ENCODE measurements around the gene PPARD.

DNA sequence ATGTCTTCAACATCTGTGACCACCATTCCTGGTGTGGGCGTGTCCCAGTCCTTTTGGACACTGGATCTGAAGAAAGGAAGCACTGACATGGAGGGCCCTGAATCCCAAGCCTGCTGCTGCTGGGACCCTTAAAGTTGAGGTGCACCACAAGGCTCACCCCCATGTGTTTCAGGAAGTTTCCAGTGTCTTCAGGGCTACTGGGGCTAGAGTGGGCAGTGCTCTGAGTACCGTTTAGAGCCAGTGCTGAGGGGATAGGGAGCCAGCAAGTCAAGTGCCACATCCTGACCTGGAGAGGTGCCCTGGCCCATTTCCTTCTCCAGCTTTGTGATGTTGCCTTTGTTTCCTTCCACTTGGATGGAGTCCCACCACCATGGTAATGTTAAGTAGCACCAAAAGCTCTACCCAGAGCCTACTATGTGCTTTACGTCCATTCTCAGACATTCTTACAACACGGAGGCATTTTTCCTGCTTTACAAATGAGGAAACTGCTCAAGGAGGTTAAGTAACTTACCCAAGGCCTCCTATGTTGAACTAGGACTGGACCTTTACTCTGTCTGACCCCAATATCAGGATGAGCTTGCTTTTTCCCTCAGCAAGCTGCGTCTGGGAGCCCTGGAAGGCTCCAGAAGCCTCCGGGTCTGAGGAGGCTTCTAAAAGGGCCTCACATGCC, 45.3 kb upstream of the PPARD start:
- TF ChIP-seq, protein P1, sequence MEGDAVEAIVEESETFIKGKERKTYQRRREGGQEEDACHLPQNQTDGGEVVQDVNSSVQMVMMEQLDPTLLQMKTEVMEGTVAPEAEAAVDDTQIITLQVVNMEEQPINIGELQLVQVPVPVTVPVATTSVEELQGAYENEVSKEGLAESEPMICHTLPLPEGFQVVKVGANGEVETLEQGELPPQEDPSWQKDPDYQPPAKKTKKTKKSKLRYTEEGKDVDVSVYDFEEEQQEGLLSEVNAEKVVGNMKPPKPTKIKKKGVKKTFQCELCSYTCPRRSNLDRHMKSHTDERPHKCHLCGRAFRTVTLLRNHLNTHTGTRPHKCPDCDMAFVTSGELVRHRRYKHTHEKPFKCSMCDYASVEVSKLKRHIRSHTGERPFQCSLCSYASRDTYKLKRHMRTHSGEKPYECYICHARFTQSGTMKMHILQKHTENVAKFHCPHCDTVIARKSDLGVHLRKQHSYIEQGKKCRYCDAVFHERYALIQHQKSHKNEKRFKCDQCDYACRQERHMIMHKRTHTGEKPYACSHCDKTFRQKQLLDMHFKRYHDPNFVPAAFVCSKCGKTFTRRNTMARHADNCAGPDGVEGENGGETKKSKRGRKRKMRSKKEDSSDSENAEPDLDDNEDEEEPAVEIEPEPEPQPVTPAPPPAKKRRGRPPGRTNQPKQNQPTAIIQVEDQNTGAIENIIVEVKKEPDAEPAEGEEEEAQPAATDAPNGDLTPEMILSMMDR (conservative IDR thresholded peaks at IDR 0.05), result no peak
- no peak for TF ChIP-seq EZH2 (IDR thresholded peaks at IDR 0.05; ENCODE audit: low read depth)

Data from PC-9 (cell line).